NCI-H146 (cell line): ENCODE data around the gene PRM1.

Experiments used
- DNase-seq: peaks from one replicate; lab custom pipeline; 2025; lab: John Stamatoyannopoulos, UW

Gene PRM1

DNA sequence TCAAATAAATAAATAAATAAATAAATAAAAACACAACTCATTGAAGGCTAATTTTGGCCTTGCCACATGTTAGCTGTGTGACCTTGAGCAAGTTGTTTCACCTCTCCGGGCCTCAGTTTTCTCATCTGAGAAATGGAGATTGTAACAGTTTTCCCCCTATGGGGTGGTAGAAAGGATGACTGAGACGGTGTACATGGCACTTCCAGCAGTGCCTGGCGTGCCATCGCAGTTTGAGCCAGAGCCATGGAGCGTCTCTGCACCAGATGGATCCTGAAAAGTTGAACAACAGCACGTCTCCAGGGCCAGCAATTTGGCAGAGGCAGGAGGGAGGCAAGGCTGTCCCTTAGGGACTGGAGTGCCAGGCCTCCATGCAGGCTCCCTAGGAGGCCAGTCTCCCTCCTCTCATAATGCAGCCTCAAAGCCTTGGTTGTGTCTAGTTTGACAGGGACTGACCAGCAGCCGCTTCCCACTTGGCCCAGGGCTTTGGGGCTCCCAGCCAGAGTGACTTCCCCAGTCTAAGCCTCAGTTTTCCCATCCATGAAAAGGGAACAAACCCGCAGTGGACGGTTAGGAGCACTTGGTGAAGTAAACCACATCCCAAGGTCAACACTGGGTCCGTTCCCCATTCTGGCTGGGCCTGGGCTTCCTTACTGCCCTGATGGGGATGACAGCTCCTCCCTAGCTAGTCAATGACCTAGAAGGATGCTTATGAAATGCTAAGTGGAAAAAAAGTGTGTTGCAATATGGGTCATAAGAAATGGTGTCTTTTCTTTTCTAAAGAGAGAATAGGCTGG is 44.5 kb downstream of the PRM1 start:
- no peak for DNase-seq

GRCh38 chr16:11235703-11235991 is 45.5 kb downstream of the PRM1 start:
- no peak for DNase-seq

- no peak for DNase-seq
These were observed 46.0 kb downstream of the PRM1 start for GRCh38 chr16:11234884-11235702.

GRCh38 chr16:11233727-11234376 is 47.3 kb downstream of the PRM1 start:
- DNase-seq = no peak

- DNase-seq = no peak
These were observed 48.0 kb downstream of the PRM1 start for GRCh38 chr16:11232852-11233726.

GRCh38 chr16:11232302-11232851 is 48.8 kb downstream of the PRM1 start:
- no peak for DNase-seq

- DNase-seq = no peak
These were observed 49.7 kb downstream of the PRM1 start for GRCh38 chr16:11231367-11231970.
